Measurements from ENCODE around the gene EMCN. TPM values are rescaled to one million over a fixed set of nuclear protein-coding genes. Genes with fewer than 3 reads are reported as not detected.

The EMCN gene
- total RNA-seq, 1 experiment from 2014 or later = not detected

GRCh38 chr4:100510551-100510950 is 7.3 kb downstream of the EMCN start (continued):
- TF ChIP-seq SOX15 (CRISPR knock-in tag; IDR thresholded peaks at IDR 0.05) (no peak), ZBTB21 (CRISPR knock-in tag; IDR thresholded peaks at IDR 0.05; ENCODE audit: borderline replicate concordance) (no peak), NFATC4 (CRISPR knock-in tag; IDR thresholded peaks at IDR 0.05) (no peak), ATF2 (CRISPR knock-in tag; IDR thresholded peaks at IDR 0.05; ENCODE audit: borderline replicate concordance, low read depth) (no peak), NFYB (CRISPR knock-in tag; conservative IDR thresholded peaks at IDR 0.05; ENCODE audit: low read depth) (no peak), ZNF423 (CRISPR knock-in tag; IDR thresholded peaks at IDR 0.05) (no peak)

DNA sequence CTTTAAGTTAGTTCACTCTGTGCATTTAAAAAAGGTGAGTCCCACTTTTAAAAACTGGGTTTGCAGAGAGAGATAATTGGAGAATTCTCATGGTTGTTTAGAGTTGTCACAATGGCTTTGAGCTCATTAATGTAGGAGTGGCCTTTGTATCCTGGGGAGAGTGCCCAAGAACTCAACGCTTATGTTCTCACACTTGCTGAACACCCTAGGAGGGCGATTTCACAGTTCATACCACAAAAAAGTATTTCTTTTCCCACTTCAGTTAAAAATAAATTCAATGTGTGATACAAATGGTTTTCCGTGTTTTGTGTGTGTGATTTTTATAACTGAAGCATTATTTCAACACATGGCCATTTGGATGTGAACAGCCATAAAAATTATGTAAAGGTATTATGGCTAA is 8.4 kb downstream of the EMCN start:
- POLR2A ChIA-PET = interaction anchor here (0.6 kb wide), 1 partner anchor 19 kb away, joined by 4 read pairs; no protein-coding TSS in a partner anchor
- ATAC-seq = no peak

GRCh38 chr4:100508691-100509090 is 9.1 kb downstream of the EMCN start:
- H3K4me3 Mint-ChIP-seq = no peak overlapping the region
- no peaks in the 10 kb centered on the region for H3K27me3 Mint-ChIP-seq (ENCODE audit: low read depth)
- ATAC-seq = no peak
- no peak overlapping the region for H3K27ac Mint-ChIP-seq
- H3K4me1 Mint-ChIP-seq = peaks cover 4% of the 10 kb centered on the region; the same call in 1 of the 2 replicates
- CTCF ChIA-PET = no interaction called here
- peaks cover 10% of the 10 kb centered on the region for H3K9me3 Mint-ChIP-seq
- TF ChIP-seq HMGA2 (CRISPR knock-in tag; IDR thresholded peaks at IDR 0.05) (no peak), ZNF396 (CRISPR knock-in tag; IDR thresholded peaks at IDR 0.05; ENCODE audit: borderline replicate concordance) (no peak), USF2 (CRISPR knock-in tag; IDR thresholded peaks at IDR 0.05) (no peak), SOX15 (CRISPR knock-in tag; IDR thresholded peaks at IDR 0.05) (no peak)
- H3K36me3 Mint-ChIP-seq = 0 out of 2 replicates have a peak, but pooled peaks cover 4% of the 10 kb centered on the region
- DNase-seq (ENCODE audit: low spot score) = no peak
- POLR2A ChIA-PET = interaction anchor here (0.6 kb wide), 1 partner anchor 18 kb away, joined by 4 read pairs; no protein-coding TSS in a partner anchor

More for the DNA sequence above, 8.4 kb downstream of the EMCN start:
- H3K4me1 Mint-ChIP-seq = peaks cover 4% of the 10 kb centered on the region; the same call in 1 of the 2 replicates
- H3K9me3 Mint-ChIP-seq = peaks cover 10% of the 10 kb centered on the region
- no peaks in the 10 kb centered on the region for H3K27me3 Mint-ChIP-seq (ENCODE audit: low read depth)
- 0 out of 2 replicates have a peak, but pooled peaks cover 4% of the 10 kb centered on the region for H3K36me3 Mint-ChIP-seq
- DNase-seq (ENCODE audit: low spot score) = no peak
- CTCF ChIA-PET = no interaction called here
- no peak overlapping the region for H3K4me3 Mint-ChIP-seq
- no peak overlapping the region for H3K27ac Mint-ChIP-seq
- TF ChIP-seq ZNF416 (CRISPR knock-in tag; IDR thresholded peaks at IDR 0.05) (no peak), TEAD1 (CRISPR knock-in tag; IDR thresholded peaks at IDR 0.05) (no peak), ZNF232 (CRISPR knock-in tag; IDR thresholded peaks at IDR 0.05) (no peak), ZNF671 (CRISPR knock-in tag; IDR thresholded peaks at IDR 0.05) (no peak), ZBTB21 (CRISPR knock-in tag; IDR thresholded peaks at IDR 0.05; ENCODE audit: borderline replicate concordance) (no peak)

- no peak overlapping the region for H3K27ac Mint-ChIP-seq
- CTCF ChIA-PET = no interaction called here
- ATAC-seq = no peak
- H3K4me3 Mint-ChIP-seq = no peak overlapping the region
- POLR2A ChIA-PET = interaction anchor here (0.6 kb wide), 1 partner anchor 233 kb away, joined by 4 read pairs; no protein-coding TSS in a partner anchor
- peak; percentile 65 for DNase-seq (ENCODE audit: low spot score)
- H3K27me3 Mint-ChIP-seq (ENCODE audit: low read depth) = no peaks in the 10 kb centered on the region
- peaks cover 10% of the 10 kb centered on the region for H3K9me3 Mint-ChIP-seq
- 0 out of 2 replicates have a peak, but pooled peaks cover 4% of the 10 kb centered on the region for H3K36me3 Mint-ChIP-seq
- H3K4me1 Mint-ChIP-seq = peaks cover 4% of the 10 kb centered on the region; the same call in 1 of the 2 replicates
- TF ChIP-seq ATF1 (CRISPR knock-in tag; IDR thresholded peaks at IDR 0.05) = no peak
- peak; percentile 12; the same call in 1 of the 2 replicates for TF ChIP-seq CTCF (IDR thresholded peaks at IDR 0.05)
Observed at GRCh38 chr4:100504086-100504874, 13.5 kb downstream of the EMCN start.
